ENCODE data around the gene RACK1.

DNA sequence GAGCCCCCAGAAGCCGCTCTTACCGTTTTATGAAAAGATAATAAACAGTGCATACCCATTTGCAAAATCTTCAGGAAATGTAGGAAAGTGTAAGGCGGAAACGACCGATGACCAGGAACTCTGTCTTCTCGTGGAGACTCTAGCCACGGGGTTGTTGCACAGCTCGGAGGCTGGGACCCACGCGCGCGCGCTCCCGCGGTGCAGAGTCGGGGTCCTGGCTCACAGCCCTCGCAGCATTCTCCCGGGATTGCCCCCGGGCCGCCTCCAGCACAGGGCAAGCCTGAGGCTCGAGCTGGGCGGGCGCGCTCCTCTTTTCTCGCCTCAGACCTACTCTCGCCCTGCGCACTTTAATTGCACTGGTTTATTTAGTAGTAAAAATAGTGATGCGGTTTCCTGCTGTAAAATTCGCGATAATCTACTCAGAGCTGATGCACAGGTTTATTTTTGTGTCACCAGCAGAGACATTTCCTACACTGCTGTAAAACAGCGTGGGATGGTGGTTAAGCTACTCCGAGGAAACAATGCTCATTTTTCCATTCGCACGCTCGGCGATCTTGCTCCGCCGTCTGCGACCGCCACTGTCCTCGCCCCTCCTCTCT is 54.2 kb downstream of the RACK1 start:
- TF ChIP-seq YY1 (IDR thresholded peaks at IDR 0.05; ENCODE audit: low read depth) = no peak
- no peak for TF ChIP-seq EP300 (IDR thresholded peaks at IDR 0.05; ENCODE audit: borderline replicate concordance)
- TF ChIP-seq, protein P1, sequence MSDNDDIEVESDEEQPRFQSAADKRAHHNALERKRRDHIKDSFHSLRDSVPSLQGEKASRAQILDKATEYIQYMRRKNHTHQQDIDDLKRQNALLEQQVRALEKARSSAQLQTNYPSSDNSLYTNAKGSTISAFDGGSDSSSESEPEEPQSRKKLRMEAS (IDR thresholded peaks at IDR 0.05) = no peak
- no peak for TF ChIP-seq REST (IDR thresholded peaks at IDR 0.05; ENCODE audit: low read depth)
- TF ChIP-seq CEBPB (IDR thresholded peaks at IDR 0.05) = no peak
- TF ChIP-seq RAD21 (IDR thresholded peaks at IDR 0.05; ENCODE audit: low read depth) = no peak
- no peak; the same call in 1 of the 2 replicates for TF ChIP-seq TAF1 (IDR thresholded peaks at IDR 0.05; ENCODE audit: low read depth)
- no peak for TF ChIP-seq CREB1 (IDR thresholded peaks at IDR 0.05; ENCODE audit: low read depth)
- TF ChIP-seq FOXM1 (IDR thresholded peaks at IDR 0.05; ENCODE audit: borderline replicate concordance, low read depth) = no peak
